Embryonic facial prominence (tissue), 1 donor: ENCODE results near the gene UBE2G2.
"Not testable (repeated sequence)": the region's sequence is repeated elsewhere in the genome, so short reads cannot be mapped to it uniquely, and the experiment has no call there.

Experiments used
- DNase-seq: peaks from one replicate; pipeline ENCODE4 v3.0.0-alpha.2; 2016; ENCODE audit errors: extremely low spot score

Gene UBE2G2

DNA sequence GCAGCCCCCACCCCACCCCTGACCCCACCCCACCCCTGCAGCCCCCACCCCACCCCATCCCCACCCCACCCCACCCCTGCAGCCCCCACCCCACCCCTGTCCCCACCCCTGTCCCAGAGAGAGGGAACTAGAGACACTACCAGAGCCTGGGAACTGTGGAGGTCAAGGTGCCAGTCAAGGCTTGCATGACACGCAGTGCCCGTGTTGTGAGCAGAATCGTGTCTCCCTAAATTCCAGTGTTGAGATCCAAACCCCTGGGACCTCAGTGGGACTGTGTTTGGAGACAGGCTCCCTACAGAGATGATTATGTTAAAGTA lies 34.7 kb upstream of the UBE2G2 start:
- DNase-seq, result no peak

DNA sequence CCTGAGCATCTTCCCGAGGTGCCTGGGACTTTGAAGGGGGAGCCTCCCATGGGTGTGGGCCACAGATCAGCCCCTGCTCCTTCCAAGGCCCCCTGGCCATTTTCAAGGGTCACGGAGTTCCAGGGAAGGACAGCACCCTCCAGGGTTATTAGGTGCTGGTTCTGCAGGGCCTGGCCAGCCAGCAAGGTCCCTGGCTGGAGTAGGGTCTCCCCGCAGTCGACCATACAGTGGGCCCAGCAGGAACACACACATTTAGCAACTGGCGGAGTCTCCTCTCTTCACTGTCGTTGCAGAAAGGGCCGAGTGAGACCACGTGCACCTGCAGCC lies 34.0 kb upstream of the UBE2G2 start:
- DNase-seq, result no peak

DNA sequence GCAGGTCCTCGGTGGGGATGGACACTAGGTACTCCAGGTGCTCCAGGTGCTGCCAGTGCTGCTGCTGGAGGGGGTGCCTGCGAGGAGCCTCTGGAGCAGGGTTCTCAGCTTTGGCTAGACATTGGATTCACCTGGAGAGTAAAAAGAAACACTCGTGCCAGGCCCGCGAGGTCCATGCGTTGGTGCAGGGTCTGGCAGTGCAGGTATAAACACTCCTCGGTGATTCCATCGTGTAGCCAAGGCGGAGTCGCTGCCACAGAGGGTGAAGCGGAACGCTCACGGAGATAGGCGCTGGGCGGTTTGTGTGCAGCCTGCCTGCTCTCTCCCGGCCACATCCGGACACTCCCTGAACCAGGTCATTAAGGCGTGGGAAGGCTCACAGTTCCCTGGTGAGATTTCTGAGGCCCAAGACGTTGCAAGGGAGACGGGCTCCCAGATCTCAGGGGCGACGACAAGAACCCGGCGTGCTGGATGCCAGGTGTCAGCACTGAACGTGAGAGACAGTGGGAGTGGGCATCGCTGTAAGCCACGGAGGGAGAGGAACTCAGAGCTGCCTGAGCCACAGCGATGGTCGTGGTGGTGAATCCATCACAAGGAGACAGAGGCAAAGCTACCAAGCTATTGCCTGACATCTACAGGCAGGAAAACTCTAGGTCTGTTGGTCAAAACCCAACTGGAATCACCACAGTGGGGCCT lies 33.5 kb upstream of the UBE2G2 start:
- no peak for DNase-seq

DNA sequence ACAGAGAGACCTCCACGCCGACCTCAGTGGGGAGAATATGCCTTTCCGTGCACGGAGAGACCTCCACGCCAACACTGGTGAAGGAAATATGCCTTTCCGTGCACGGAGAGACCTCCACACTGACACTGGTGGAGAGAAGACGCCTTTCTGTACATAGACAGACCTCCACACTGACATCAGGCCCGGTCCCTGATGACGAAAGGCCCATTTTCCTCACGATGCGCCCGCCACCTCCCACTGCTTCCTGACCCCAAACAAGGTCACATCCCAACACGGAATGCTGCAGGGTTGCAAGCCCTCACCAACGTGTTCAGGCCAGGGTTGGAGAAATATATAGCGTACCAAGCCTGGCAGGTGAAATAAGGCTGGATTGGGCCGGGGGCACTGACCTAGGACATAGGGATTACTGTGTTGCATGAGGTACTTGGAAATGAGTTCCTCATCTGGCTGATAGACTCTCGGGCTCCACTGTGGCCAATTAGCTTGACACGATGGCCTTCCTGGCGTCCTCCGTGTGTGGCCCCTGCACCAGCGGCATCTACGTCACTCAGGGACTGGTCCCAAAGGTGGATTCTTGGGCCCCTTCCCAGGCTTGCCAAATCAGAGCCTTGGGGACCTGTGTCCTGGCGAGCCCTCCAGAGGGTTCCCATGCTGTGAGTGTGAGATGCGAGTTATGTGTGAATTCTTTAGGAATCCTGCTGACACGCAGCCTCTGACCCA lies 32.8 kb upstream of the UBE2G2 start:
- no peak for DNase-seq

DNA sequence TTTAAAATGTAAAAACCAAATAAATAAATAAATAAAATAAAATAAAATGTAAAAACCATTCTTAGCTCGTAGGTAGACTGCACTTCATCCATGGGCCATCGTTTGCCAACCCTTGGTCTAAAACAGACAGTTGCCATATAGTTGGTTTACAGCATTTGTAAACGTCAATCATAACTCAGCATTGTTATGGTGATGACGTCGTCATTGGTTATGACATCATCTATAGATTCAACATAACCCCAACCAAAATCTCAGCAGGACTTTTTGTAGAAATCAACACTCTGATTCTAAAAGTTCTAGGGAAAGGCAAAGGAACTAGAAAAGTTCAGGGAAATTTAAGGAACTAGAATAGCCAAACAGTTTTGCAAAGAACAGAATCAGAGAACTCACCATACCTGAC lies 32.0 kb upstream of the UBE2G2 start:
- no peak for DNase-seq

DNA sequence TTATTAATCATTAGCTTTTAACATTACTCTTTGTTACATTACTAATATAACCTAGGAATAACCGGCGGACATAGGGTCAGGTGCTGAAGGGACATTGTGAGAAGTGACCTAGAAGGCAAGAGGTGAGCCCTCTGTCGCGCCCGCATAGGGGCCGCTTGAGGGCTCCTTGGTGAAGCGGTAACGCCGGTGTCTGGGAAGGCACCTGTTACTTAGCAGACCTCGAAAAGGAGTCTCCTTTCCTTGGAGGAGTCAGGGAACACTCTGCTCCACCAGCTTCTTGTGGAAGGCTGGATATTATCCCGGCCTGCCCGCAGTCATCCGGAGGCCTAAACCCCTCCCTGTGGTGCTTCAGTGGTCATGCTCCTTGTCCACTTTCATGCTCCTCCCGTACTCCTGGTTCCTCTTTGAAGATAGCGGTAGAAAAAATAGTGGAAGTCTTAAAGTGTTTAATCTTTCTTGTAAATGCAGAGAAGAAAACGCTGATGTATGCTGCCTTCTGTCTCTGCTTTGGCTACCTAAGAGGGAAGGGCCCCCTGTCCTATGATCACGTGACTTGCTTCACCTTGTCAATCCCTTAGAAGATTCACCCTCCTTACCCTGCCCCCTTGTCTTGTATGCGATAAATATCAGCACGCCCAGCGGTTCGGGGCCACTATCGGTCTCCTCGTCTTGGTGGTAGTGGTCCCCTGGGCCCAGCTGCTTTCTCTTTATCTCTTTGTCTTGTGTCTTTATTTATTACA lies 31.1 kb upstream of the UBE2G2 start:
- DNase-seq, result not testable (repeated sequence)

DNA sequence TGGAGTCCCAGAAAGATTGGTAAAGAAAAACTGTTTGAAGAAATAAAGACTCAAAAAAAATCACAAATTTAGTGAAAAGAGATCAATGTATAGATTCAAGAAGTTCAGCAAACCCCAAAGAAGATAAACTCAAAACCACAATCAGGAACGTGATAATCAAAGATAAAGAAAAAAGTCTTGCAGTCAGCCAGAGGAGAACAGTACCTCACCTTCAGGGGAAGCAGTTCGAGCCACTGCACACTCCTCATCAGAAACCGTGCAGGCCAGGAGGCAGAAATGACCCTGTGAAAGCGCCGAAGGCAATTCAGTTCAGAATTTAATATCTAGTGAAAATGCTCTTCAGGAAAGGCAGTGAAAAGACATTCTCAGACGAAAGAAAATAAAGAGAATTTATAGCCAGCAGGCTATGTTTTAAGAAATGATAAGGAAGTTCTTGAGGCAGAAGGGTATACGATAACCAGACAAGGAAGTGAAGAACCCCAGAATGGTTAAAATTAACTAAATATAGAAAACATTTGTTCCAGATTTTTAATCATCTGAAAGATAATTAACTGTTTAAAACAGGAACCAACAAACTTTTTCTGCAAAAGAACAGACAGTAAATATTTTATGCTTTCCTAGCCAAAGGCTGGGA lies 29.7 kb upstream of the UBE2G2 start:
- no peak for DNase-seq

DNA sequence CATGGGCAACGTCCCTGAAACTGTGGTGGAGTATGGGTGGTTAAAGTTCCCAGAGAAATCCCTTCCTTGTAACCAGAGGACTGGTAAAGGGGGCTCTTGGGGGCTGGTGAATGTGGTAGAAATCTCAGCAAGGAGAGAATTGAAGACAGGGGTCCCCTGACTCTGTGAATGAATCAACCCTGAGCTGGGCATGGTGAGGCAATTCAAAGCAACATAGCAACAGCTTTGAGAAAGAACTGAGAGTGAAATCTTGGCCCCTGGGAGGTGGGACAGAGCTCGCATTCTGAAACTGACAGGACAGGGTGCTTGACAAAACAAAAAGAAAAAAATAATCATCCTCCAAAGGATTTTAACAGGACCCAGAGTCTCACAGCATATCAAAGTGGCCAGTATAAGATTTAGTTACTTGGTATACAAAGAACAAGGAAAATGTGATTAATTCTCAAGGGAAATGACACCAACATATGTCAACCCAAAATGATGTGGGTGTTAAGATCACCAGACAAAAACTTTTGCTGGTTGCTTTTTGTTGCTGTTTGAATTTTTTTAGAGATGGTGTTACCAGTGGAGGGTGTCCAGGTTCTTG lies 28.0 kb upstream of the UBE2G2 start:
- no peak for DNase-seq

DNA sequence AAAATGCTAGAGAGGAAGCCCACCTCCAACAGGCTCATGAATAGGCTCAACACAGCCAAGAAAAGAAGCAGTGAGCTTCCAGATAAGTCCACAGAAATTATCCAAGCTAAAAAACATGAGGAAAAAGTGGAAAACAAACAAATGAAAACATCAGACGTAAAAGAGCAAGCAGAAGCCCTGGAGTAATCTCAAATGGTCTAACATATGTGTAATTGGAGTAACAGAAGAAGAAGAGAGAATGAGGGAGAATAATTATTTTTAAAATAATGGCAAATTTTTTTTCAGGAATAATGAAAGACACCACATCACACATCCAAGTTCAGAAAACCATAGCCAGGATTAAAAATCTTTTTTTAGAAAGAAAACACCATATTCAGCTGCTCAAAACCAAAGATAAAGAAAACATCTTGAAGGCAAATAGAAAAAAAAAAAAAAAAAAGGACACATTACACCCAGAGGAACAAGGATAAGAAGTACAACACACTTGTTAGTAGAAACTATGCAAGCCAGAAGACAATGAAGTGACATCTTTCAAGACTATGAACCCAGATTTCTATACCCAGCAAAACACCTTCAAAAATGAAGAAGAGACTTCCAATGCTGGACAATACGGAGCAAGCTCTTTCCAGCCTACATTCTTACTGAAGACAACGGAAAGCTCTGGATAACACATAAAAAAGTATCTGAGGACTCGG lies 26.9 kb upstream of the UBE2G2 start:
- no peak for DNase-seq

DNA sequence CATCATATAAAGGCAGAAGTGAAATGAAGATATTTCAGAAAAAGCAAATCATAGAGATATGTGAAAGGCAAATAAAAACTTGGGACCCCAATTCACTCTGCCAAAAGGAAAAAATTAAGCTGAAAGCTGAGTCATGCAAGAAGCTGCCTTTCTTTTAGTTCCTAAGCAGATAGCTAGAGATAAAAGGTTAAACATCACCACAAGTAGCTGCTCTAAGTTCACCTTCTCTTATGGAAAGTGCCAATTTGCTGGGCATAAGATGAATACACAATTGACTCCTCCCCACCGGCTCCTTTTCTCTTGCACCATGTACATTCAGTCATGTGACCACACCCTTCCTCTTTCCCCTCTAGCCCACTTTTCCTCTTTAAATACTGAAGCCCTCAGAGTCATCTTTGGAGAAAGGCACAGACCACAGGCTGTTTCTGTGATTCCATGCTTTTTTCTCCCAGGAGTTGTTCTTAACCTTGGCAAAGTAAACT lies 21.6 kb upstream of the UBE2G2 start:
- no peak for DNase-seq

DNA sequence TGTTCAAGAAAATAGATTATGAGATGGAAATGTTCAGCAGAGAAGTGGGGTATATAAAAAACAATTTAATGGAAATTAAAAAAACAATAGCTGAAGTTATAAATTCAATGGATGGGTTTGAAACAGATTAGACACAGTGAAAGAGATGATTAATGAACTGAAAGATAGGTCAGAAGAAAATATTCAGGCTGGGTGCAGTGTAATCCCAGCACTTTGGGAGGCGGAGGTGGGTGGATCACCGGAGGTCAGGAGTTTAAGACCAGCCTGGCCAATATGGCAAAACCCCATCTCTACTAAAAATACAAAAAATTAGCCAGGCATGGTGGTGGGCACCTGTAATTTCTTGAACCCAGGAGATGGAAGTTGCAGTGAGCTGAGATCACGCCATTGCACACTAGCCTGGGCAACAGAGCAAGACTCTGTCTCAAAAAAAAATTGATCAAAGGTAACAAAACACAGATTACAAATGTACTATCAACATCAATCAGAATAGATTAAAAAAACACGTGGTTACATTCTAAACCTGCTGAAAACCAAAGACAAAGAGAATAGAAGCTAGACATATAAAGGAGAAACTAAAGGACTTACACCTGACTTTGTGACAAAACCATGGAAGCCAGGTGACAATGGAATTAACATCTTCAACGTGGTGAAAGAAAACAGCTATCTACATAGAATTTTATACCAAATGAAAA lies 21.0 kb upstream of the UBE2G2 start:
- no peak for DNase-seq

DNA sequence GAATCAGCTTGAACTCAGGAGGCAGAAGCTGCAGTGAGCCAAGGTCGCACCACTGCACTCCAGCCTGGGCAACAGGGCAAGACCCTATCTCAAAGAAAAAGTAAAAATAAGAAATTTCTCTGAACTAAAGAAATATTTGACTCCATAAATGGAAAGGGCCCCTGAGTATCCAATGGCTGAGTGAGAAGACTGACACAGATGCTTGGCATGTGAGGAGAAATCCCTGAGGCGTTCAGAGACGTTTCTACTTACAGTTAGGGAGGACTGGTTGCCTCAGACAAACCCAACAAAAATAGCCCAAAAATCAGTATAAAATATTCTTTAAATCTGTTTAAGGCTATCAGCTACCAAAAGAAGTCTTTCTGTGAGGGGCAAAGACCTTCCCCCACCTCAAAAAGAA lies 19.2 kb upstream of the UBE2G2 start:
- no peak for DNase-seq

DNA sequence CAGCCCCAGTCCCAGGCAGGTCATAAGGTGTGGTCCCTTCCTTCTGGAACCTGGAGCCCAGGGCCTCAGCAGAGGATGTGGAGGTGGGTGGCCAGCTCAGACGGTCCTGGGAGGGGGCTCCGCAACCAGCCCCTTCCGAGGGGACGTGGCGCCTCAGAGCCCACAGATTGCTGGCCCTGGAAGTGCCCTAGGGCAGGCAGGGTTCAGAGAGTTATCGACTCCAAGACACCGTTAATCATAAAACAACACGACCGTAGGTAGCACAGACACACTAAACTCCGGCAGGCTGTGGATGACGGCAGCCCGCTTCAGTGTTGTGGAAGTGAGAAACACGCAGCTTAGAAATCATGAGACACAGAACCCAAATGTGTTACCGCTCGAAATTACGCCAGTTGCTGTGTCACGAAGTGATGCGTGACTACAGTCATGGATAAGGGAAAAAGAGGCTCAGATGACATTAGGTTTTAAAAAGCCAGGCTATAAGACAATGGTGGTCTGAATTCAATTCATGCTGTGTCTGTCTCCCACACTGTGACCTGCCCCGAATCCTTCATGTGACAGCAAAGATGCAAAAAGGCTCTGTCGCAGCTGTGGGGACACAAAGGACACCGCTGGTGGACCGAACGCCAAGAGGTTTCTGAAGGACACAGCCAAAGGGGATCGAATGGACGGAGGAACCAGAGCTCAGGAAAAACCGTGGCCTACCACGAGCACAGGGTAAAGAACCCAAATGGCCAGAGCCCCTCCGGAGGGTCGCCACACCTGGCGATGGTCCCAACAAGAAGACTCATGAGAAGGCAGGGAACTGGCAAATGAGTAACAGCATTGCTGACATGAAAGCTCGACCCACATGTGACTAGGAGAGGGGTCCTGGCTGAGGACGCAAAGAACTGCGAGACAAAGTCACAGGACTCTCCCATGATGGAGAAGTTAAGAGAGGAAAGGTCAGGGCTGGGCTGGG lies 17.9 kb upstream of the UBE2G2 start:
- no peak for DNase-seq

DNA sequence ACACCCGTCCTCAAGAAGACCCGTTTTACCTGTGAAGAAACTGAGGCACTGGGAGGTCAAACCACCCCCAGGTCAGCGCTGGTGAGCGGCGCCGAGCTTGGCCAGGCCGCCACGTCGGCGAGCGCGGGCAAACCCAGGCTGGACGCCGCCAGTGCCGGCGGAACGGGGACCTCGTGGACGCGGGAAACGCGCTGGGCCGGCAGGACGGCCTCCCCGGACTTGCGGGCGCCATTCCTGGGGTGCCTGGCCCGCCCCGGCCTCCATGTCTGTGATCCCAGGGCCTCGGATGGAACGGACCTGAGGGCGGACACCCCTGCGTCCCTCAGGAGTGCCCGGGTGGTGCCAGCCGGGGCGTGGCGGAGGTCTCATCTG lies 17.0 kb upstream of the UBE2G2 start:
- DNase-seq, result no peak

DNA sequence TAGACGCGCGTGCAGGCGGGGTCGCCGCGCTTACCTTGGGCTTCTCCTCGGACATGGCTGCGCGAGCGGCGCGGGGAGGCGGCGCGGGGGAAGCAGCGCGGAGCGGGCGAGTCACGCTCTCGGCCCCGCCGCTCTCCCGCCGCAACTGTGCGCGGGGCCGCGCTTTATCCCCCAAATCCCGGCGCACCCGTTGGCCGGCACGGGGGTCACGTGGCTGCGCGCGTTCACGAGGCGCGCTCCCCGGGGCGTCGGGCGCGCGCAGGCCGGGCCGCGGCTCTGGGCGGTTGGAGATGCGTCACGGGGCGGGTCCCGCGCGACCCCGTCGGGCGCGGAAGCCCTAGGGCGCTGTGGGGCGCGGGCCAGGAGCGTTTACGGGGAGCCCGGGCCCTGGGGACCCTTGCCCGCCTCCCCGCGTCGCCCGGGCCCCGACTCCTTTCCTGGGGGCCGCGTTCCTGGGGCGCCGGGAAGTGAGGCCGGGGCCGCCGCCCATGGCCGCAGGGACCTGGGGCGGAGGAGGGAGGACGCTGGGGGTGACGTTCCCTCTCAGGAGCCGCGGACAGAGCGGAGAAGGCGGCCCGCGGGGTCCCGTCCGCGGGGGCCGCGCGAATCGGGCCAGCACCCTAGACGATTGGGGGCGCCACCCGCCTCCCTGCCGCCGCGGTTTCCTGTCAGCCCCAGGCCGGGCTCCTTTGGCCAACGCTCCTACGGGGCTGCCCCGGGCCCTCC lies 16.5 kb upstream of the UBE2G2 start, which contains the start of gene SUMO3:
TSS of gene SUMO3 (minus strand) at position 149 of the 726 bp plus-strand sequence. CDS start at position 55, 94 bp downstream.
- peak; percentile 37 for DNase-seq

DNA sequence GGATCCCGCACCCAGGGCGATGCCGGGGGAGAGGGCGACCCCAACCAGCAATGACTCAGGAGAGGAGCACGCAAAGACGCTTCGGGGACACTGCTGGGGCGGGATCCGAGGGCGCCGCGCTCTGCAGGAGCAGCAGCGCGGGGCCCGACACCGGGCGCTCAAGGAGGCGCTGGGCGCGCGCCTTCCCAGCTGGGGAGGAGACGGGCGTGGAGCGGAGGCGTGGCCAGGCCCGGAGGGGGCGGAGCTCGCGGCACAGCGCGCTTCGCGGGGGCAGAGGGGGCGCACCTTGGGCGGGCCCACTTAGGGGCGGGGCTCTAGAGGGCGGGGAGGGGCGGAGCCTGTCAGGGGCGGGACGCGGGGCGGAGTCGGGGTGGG lies 15.9 kb upstream of the UBE2G2 start:
- DNase-seq, result peak; percentile 79

DNA sequence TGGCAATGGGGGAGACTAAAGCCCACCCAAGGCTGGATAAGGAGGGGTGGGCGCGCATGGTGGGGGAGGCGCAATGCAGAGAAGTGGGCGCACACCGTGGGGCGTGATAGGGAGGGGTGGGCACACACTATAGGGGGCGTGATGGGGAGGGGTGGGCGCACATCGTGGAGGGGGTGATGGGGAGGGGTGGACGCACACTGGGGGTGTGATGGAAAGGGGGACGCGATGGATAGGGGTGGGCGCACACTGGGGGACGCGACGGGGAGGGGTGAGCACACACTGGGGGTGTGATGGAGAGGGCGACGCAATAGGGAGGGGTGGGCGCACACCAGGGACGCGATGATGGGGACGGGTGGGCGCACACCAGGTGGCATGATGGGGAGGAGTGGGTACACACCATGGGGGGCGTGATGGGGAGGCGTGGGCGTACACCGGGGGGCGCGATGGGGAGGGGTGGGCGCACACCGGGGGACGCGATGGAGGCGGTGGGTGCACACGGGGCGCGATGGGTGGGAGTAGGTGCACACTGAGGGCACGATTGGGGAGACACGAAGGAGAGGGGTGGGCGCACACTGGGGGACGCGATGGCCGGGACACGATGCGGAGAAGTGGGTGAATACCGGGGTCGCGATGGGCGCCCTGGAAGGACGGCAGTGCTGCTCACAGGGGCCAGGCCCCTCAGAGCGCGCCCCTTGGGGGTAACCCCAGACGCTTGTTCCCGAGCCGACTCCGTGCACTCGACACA lies 15.3 kb upstream of the UBE2G2 start:
- DNase-seq, result no peak

DNA sequence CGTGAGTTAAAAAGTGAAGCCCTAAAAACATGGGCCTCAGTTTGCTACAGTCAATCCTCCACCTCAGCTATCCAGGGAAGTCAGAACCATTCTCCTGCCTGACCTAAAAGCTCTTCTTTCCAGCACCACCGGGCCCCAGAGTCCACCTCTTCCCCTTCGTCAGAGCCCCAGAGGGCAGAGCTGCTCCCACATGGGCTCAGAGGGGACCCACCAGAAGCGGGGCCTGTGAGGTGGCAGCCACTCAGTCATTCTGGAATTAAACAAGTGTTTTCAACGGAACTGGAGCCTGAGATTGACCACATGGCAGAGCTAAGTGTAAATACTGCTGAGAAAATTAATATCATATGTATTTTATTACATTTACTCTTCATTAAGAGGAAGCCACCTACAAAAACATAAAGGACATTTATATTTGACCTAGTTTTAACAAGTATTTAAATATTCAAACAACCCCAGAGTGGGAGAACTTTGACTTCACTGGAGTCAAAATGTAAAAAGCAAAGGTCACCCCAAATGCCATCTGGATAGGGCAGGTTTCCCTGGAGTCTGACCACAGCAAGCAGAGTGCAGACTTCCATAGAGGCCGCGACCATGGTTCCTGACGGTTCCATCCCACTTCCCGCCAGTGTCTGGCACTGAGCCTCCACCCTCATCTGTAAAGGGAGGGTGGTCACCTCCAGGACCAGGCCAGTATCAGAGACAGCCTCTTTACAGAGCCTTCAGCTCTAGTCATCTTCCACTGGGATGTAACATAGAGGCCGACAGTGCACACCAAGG lies 14.4 kb upstream of the UBE2G2 start:
- DNase-seq, result no peak
